ENCODE data around the gene NARF. TPM values are rescaled to one million over a fixed set of nuclear protein-coding genes. Genes with fewer than 3 reads are reported as not detected.

NARF gene
- total and polyA plus RNA-seq, 2 experiments from 2014 or later, result 43.9 to 91.8 TPM

DNA sequence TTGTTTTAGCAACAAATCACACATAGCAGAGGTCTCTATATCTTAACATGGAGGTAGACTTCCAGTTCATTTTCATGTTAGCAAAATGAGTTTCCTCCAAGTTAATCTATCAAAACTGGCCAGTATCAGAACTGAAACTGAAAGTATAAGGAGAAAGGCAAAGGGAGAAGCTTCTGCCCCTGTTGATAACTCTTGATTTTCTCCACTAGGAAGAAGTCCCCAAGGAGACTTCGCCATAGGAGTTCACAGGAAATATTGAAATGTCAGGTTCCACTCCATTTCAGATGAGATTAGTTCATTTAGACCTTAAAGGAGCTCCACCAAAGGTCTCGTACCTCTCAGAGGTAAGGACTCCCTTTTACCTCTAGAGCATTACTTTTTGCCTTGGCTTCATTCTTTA, 39.0 kb upstream of the NARF start:
- Histone ChIP-seq H3K4me3 (no peak overlapping the region), H2AFZ (no peak overlapping the region), H3K36me3 (replicated peaks; ENCODE audit: insufficient read depth, low read depth) (no peaks in the 10 kb centered on the region), H3K9me3 (ENCODE audit: low read depth) (no peaks in the 10 kb centered on the region), H3K9me2 (replicated peaks; ENCODE audit: insufficient read depth) (no peaks in the 10 kb centered on the region), H4K20me1 (ENCODE audit: insufficient read depth, poor library complexity, severe bottlenecking) (peaks cover 12% of the 10 kb centered on the region), H3K79me2 (peaks cover 13% of the 10 kb centered on the region), H3K4me2 (peak overlapping the region; percentile 91), H3K27me3 (no peaks in the 10 kb centered on the region), H3K27ac (no peak overlapping the region), H3K4me1 (ENCODE audit: insufficient read depth) (peaks cover 11% of the 10 kb centered on the region)
- TF ChIP-seq, protein P1, sequence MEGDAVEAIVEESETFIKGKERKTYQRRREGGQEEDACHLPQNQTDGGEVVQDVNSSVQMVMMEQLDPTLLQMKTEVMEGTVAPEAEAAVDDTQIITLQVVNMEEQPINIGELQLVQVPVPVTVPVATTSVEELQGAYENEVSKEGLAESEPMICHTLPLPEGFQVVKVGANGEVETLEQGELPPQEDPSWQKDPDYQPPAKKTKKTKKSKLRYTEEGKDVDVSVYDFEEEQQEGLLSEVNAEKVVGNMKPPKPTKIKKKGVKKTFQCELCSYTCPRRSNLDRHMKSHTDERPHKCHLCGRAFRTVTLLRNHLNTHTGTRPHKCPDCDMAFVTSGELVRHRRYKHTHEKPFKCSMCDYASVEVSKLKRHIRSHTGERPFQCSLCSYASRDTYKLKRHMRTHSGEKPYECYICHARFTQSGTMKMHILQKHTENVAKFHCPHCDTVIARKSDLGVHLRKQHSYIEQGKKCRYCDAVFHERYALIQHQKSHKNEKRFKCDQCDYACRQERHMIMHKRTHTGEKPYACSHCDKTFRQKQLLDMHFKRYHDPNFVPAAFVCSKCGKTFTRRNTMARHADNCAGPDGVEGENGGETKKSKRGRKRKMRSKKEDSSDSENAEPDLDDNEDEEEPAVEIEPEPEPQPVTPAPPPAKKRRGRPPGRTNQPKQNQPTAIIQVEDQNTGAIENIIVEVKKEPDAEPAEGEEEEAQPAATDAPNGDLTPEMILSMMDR (IDR thresholded peaks at IDR 0.05; ENCODE audit: poor library complexity), result no peak
- TF ChIP-seq EZH2phosphoT487 (IDR thresholded peaks at IDR 0.05; ENCODE audit: low read depth, severe bottlenecking, unreplicated experiment), result no peak
- no peak for TF ChIP-seq EZH2 (IDR thresholded peaks at IDR 0.05; ENCODE audit: borderline replicate concordance)
- no peak for DNase-seq (ENCODE audit: low spot score)
- 92% methylated on average over 2 of the region's 2 CpGs for WGBS (ENCODE audit: low lambda C conversion rate, missing lambda C conversion rate)

DNA sequence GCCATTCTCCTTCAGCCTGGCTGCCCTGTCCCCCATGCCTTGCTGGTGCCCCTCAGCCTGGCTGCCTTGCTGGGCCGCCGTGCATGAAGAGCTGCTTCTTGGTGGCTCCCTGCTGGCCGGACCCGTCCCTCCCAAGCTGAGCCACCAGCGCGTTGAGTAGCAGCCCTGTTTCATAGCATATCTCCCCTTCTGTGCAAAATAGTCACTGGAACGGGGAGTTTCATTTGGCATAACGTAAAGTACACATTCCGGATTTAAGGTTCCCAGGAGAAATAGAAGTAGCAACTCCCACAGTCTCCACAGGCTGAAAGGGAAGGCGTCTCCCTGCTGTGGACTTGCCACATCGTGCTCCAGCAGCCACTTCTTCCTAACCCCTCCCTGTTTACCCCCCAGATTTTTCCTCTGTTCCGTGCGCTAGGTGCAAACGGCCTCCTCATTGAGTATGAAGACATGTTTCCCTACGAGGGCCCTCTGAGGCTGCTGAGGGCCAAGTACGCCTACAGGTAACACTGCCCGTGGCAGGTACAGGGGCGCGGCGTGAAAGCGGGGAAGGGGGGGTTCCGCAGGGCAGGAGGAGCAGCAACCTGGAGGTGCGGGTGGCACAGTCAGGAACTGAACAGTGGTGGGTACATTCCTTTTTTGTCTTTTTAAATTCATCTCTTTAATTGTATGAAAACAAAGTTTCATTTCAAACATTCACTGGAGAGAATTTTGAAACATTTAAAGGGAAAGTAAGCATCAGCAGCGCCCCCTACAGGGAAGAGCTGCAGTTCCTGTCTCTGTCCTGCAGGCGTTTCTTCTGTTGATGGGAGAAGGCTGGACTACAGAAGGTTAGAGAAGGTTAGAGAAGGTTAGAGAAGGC, 34.3 kb upstream of the NARF start:
- 87% methylated on average over 25 of the region's 25 CpGs for WGBS (ENCODE audit: low lambda C conversion rate, missing lambda C conversion rate)
- no peak overlapping the region for H2AFZ ChIP-seq
- DNase-seq (ENCODE audit: low spot score), result no peak

DNA sequence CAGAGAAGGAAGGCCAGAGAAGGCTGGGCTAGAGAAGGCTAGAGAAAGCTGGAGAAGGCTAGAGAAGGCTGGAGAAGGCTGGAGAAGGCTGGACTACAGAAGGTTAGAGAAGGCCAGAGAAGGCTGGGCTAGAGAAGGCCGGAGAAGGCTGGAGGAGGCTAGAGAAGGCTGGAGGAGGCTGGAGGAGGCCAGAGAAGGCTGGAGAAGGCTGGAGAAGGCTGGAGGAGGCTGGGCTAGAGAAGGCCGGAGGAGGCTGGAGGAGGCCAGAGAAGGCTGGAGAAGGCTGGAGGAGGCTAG, 33.7 kb upstream of the NARF start:
- Histone ChIP-seq H3K36me3 (replicated peaks; ENCODE audit: insufficient read depth, low read depth) (no peaks in the 10 kb centered on the region), H3K4me1 (ENCODE audit: insufficient read depth) (no peaks in the 10 kb centered on the region), H3K27me3 (no peaks in the 10 kb centered on the region), H3K9me2 (replicated peaks; ENCODE audit: insufficient read depth) (no peaks in the 10 kb centered on the region), H3K4me3 (no peak overlapping the region), H3K27ac (no peak overlapping the region), H4K20me1 (ENCODE audit: insufficient read depth, poor library complexity, severe bottlenecking) (no peaks in the 10 kb centered on the region), H3K4me2 (no peak overlapping the region), H2AFZ (no peak overlapping the region), H3K9me3 (ENCODE audit: low read depth) (no peaks in the 10 kb centered on the region), H3K79me2 (peaks cover 3% of the 10 kb centered on the region)
- WGBS (ENCODE audit: low lambda C conversion rate, missing lambda C conversion rate), result 100% methylated on average over 1 of the region's 2 CpGs
- no peak for TF ChIP-seq EZH2 (IDR thresholded peaks at IDR 0.05; ENCODE audit: borderline replicate concordance)
- no peak for TF ChIP-seq EZH2phosphoT487 (IDR thresholded peaks at IDR 0.05; ENCODE audit: low read depth, severe bottlenecking, unreplicated experiment)
- TF ChIP-seq, protein P1 (IDR thresholded peaks at IDR 0.05; ENCODE audit: poor library complexity), result no peak
- no peak for DNase-seq (ENCODE audit: low spot score)

More for the DNA sequence above, 34.3 kb upstream of the NARF start:
- H3K36me3 ChIP-seq (replicated peaks; ENCODE audit: insufficient read depth, low read depth), result no peaks in the 10 kb centered on the region
- no peak overlapping the region for H3K4me3 ChIP-seq
- no peaks in the 10 kb centered on the region for H3K9me2 ChIP-seq (replicated peaks; ENCODE audit: insufficient read depth)
- no peak overlapping the region for H3K27ac ChIP-seq
- no peak overlapping the region for H3K4me2 ChIP-seq
- H3K79me2 ChIP-seq, result peaks cover 6% of the 10 kb centered on the region
- H3K4me1 ChIP-seq (ENCODE audit: insufficient read depth), result peaks cover 4% of the 10 kb centered on the region
- no peaks in the 10 kb centered on the region for H3K9me3 ChIP-seq (ENCODE audit: low read depth)
- no peaks in the 10 kb centered on the region for H3K27me3 ChIP-seq
- H4K20me1 ChIP-seq (ENCODE audit: insufficient read depth, poor library complexity, severe bottlenecking), result no peaks in the 10 kb centered on the region
- no peak for TF ChIP-seq EZH2phosphoT487 (IDR thresholded peaks at IDR 0.05; ENCODE audit: low read depth, severe bottlenecking, unreplicated experiment)
- no peak for TF ChIP-seq EZH2 (IDR thresholded peaks at IDR 0.05; ENCODE audit: borderline replicate concordance)
- TF ChIP-seq, protein P1 (IDR thresholded peaks at IDR 0.05; ENCODE audit: poor library complexity), result peak; percentile 42
